Pancreas (tissue), 10 donors: ENCODE data around the gene PHF24. TPM values are rescaled to one million over a fixed set of nuclear protein-coding genes. Genes with fewer than 3 reads are reported as not detected.

ENCODE experiments used
- ATAC-seq, 4 donors: fragments of 200-7000 bp; cut with Tn5 transposase; one replicate each; pipeline versions ENCODE4 v1.8.0 to v1.9.1; 2020; ENCODE audit warnings: mild to moderate bottlenecking in 4 of 4, moderate library complexity in 4 of 4
- DNase-seq, 6 donors: peaks; one replicate each; pipeline ENCODE4 v3.0.0-alpha.2; 2020
- FAIRE-seq: peaks from 2 replicates; lab custom pipeline; 2012; peaks lifted over from hg19 to GRCh38; lab: Jason Lieb, UNC
- H3K27ac ChIP-seq, 4 donors: fragments of 200-600 bp; sonication (generic); 1 replicate in 3 of 4; 2 replicates in 1 of 4; pipeline versions ENCODE4 v1.5.0 to v1.8.0; 2020
- H3K27me3 ChIP-seq, 4 donors: fragments of 200-600 bp; one replicate each; pipeline ENCODE4 v1.8.0; 2021
- H3K36me3 ChIP-seq, 3 donors: fragments of 200-600 bp; sonication (generic) in 1 of 3; one replicate each; pipeline versions ENCODE4 v1.5.0 to v1.8.0; 2020 to 2021
- H3K4me1 ChIP-seq, 3 donors: fragments of 200-600 bp; one replicate each; pipeline ENCODE4 v1.8.0; 2021
- H3K4me3 ChIP-seq, 4 donors: fragments of 200-600 bp; sonication (generic) in 2 of 4; one replicate each; pipeline versions ENCODE4 v1.5.0 to v1.8.0; 2020 to 2021
- H3K9me3 ChIP-seq, 4 donors: fragments of 200-600 bp; one replicate each; pipeline ENCODE4 v1.8.0; 2021
- WGBS, 2 donors: extraction: QIAGEN DNeasy Blood & Tissue Kit; methylation state at CpG; one replicate each; pipeline ENCODE4 v1.1.7; 2013; 5-methylcytosine and 5-hydroxymethylcytosine counted together
- intact Hi-C, 3 donors: fragments of 100-400 bp; cut with DNase I; formaldehyde crosslinking; loops; one replicate each; pipeline versions ENCODE4 v1.11.1 to v1.14.2; 2022
- polyA plus RNA-seq, 2 donors: library from polyadenylated mRNA; stranded (reverse); fragments of 200-250 nt; gene quantifications; one replicate each; pipeline ENCODE4 v1.2.3, GENCODE V29; 2013
- total RNA-seq, 6 donors: library from RNA; stranded (reverse); fragmentation: NEBNext Ultra II Directional in 4 of 6; extraction: Animal tissue kit (Norgen Biotek cat#: 25700) in 4 of 6; gene quantifications; one replicate each; pipeline versions ENCODE4 v1.2.1 to v1.2.4, GENCODE V29; 2021 to 2023
- TF ChIP-seq, protein P1 (sequence below), 4 donors: fragments of 200-600 bp; sonication (generic) in 3 of 4; IDR thresholded peaks; one replicate each; pipeline versions ENCODE4 v1.5.0 to v1.8.0; 2021; ENCODE audit warnings: antibody characterized with exemption in 4 of 4
- donor health status: healthy with polysubstance abuse.
- donor health status: DM: no; HTN: no; CAD: no; lungs with moderate emphysema.
- donor health status: DM: no; HTN: no; CAD: no.
- donor health status: control.
- donor health status: control.
- donor health status: Bipolar disorder and iron deficiency.
- donor health status: DM: yes; HTN: yes; CAD: no.
- donor health status: DM: no; HTN: no; CAD: no.
- donor health status: DM: no; HTN: no; CAD: no.
- donor health status: DM: yes; HTN: yes; CAD: no.

PHF24 gene
- total and polyA plus RNA-seq, 8 donors = 0.03 to 0.32 (median 0.09) TPM

- H3K9me3 ChIP-seq = no peaks in the 10 kb centered on the region
- no peak for FAIRE-seq
Measured at GRCh38 chr9:34971146-34971811, 13.2 kb downstream of the PHF24 start.

GRCh38 chr9:34974664-34975063 is 16.6 kb downstream of the PHF24 start:
- no peak overlapping the region for H3K4me3 ChIP-seq
- DNase-seq = no peak
- TF ChIP-seq, protein P1, sequence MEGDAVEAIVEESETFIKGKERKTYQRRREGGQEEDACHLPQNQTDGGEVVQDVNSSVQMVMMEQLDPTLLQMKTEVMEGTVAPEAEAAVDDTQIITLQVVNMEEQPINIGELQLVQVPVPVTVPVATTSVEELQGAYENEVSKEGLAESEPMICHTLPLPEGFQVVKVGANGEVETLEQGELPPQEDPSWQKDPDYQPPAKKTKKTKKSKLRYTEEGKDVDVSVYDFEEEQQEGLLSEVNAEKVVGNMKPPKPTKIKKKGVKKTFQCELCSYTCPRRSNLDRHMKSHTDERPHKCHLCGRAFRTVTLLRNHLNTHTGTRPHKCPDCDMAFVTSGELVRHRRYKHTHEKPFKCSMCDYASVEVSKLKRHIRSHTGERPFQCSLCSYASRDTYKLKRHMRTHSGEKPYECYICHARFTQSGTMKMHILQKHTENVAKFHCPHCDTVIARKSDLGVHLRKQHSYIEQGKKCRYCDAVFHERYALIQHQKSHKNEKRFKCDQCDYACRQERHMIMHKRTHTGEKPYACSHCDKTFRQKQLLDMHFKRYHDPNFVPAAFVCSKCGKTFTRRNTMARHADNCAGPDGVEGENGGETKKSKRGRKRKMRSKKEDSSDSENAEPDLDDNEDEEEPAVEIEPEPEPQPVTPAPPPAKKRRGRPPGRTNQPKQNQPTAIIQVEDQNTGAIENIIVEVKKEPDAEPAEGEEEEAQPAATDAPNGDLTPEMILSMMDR (IDR thresholded peaks at IDR 0.05) = no peak
- H3K36me3 ChIP-seq = no peaks in the 10 kb centered on the region
- WGBS, 2 donors = 94 to 98% methylated on average over 2 of the region's 2 CpGs
- ATAC-seq = no peak
- no peak overlapping the region for H3K27ac ChIP-seq
- H3K9me3 ChIP-seq = no peaks in the 10 kb centered on the region
- no peaks in the 10 kb centered on the region for H3K27me3 ChIP-seq
- intact Hi-C loops = no loop called here
- FAIRE-seq = no peak
- H3K4me1 ChIP-seq = no peaks in the 10 kb centered on the region

More at GRCh38 chr9:34971146-34971811, 13.2 kb downstream of the PHF24 start:
- peaks cover 0 to 6% (median 0%) of the 10 kb centered on the region in 4 donors for H3K27me3 ChIP-seq
- TF ChIP-seq, protein P1 (IDR thresholded peaks at IDR 0.05) = no peak
- no peak overlapping the region for H3K4me3 ChIP-seq
- 87 to 93% methylated on average over 21 of the region's 21 CpGs for WGBS, 2 donors
- DNase-seq (no peak), ATAC-seq (no peak)
- intact Hi-C loops = no loop called here
- no peaks in the 10 kb centered on the region for H3K36me3 ChIP-seq
- H3K4me1 ChIP-seq = no peaks in the 10 kb centered on the region
- no peak overlapping the region for H3K27ac ChIP-seq

GRCh38 chr9:34976441-34976840 is 18.4 kb downstream of the PHF24 start:
- H3K36me3 ChIP-seq = no peaks in the 10 kb centered on the region
- 78 to 82% methylated on average over 11 of the region's 11 CpGs for WGBS, 2 donors
- no peak overlapping the region for H3K4me3 ChIP-seq
- ATAC-seq (no peak), DNase-seq (no peak), FAIRE-seq (no peak)
- no peak overlapping the region for H3K27ac ChIP-seq
- H3K9me3 ChIP-seq = no peaks in the 10 kb centered on the region
- no peaks in the 10 kb centered on the region for H3K4me1 ChIP-seq
- intact Hi-C loops = no loop called here
- TF ChIP-seq, protein P1 (IDR thresholded peaks at IDR 0.05) = no peak
- no peaks in the 10 kb centered on the region for H3K27me3 ChIP-seq

GRCh38 chr9:34976992-34977391 is 18.9 kb downstream of the PHF24 start:
- Histone ChIP-seq H3K4me1 (no peaks in the 10 kb centered on the region), H3K4me3 (no peak overlapping the region), H3K27ac (no peak overlapping the region), H3K36me3 (no peaks in the 10 kb centered on the region), H3K27me3 (no peaks in the 10 kb centered on the region), H3K9me3 (no peaks in the 10 kb centered on the region)
- DNase-seq = no peak
- WGBS, 2 donors = 82 to 87% methylated on average over 11 of the region's 11 CpGs
- no peak for FAIRE-seq
- ATAC-seq = no peak
- TF ChIP-seq, protein P1 (IDR thresholded peaks at IDR 0.05) = no peak
- intact Hi-C loops = no loop called here

DNA sequence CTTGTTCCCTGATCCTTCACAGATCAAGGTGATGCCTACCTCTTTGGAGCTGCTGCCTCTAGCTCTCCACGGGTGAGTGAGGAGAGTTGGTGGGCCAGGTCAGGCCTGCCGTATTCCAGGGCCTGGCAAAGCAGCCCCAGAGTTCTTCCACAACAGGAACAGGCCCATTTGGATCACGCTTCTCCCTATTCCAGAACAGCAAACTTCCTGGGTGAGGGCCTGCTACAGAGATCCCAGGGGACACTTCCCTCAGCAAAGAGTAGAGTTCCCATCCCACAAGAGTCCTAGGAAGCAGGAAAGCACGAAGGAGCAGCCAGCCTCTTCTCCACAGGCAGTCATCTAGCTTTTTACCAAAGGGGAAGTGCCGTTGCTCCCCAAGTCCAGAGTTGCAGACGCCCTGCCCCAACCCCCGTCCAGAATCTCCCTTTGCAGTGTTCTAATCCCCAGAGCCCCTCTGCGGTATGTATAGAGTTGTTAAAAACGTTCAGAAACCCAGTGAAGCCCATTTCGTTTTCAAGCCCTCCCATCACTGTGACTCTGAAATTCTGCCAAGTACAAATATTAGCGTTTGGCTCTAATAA is 22.2 kb downstream of the PHF24 start:
- no peak for DNase-seq
- TF ChIP-seq, protein P1 (IDR thresholded peaks at IDR 0.05) = no peak
- Histone ChIP-seq H3K9me3 (no peaks in the 10 kb centered on the region), H3K36me3 (no peaks in the 10 kb centered on the region), H3K27ac (no peak overlapping the region), H3K27me3 (no peaks in the 10 kb centered on the region), H3K4me1 (no peaks in the 10 kb centered on the region), H3K4me3 (no peak overlapping the region)
- no peak for FAIRE-seq
- 65 to 75% methylated on average over 11 of the region's 11 CpGs for WGBS, 2 donors
- intact Hi-C loops = loop anchor here in 1 of 3 donors (5.0 kb wide), 1 partner anchor 88 kb away; no protein-coding TSS in a partner anchor
- ATAC-seq = no peak
